PC-9 (cell line): ENCODE data around the gene COG5. TPM values are rescaled to one million over a fixed set of nuclear protein-coding genes. Genes with fewer than 3 reads are reported as not detected.

Experiments used
- BruUV-seq: library from RNA; stranded (reverse); fragments of 400-500 nt; replicated peaks from 2 replicates; lab custom pipeline; 2021; lab: Mats Ljungman, UMichigan
- CTCF ChIA-PET: fragments of 300-600 bp; sonication (Branson Sonifier 250); formaldehyde crosslinking; loops from one replicate; lab custom pipeline; 2022; ENCODE audit warnings: antibody characterized with exemption; lab: Charles Lee
- POLR2A ChIA-PET: fragments of 300-600 bp; sonication (Branson Sonifier 250); formaldehyde crosslinking; loops from one replicate; lab custom pipeline; 2022; ENCODE audit warnings: antibody characterized with exemption; ENCODE audit not compliant: unreplicated experiment; lab: Charles Lee
- DNase-seq, 2 experiments: peaks; one replicate each; pipeline versions ENCODE4 v3.0.0 to v3.0.0-alpha.2; 2015 to 2022; ENCODE audit warnings: mixed read lengths in 1 of 2
- H2AFZ ChIP-seq: fragments of 200-600 bp; sonication (generic); 2 replicates; pipeline ENCODE4 v1.8.1; 2017; ENCODE audit warnings: antibody characterized with exemption
- H3F3A ChIP-seq: fragments of 200-600 bp; sonication (generic); 2 replicates; pipeline ENCODE4 v1.8.1; 2017; ENCODE audit warnings: antibody characterized with exemption, mild to moderate bottlenecking, low read depth; ENCODE audit not compliant: insufficient read depth
- H3K27ac ChIP-seq: fragments of 200-600 bp; sonication (generic); 2 replicates; pipeline ENCODE4 v1.6.1; 2016; ENCODE audit warnings: mixed run types
- H3K27me3 ChIP-seq: fragments of 200-600 bp; sonication (generic); 2 replicates; pipeline ENCODE4 v1.6.1; 2016; ENCODE audit warnings: low read depth, mixed run types; ENCODE audit not compliant: insufficient read depth
- H3K36me3 ChIP-seq: fragments of 200-600 bp; sonication (generic); 2 replicates; pipeline ENCODE4 v1.6.1; 2016; ENCODE audit warnings: low read depth, mixed run types
- H3K4me1 ChIP-seq: fragments of 200-600 bp; sonication (generic); replicated peaks from 2 replicates; pipeline ENCODE4 v1.6.1; 2016; ENCODE audit warnings: mixed run types; ENCODE audit not compliant: insufficient read depth
- H3K4me2 ChIP-seq: fragments of 200-600 bp; sonication (generic); 2 replicates; pipeline ENCODE4 v1.6.1; 2017; ENCODE audit warnings: mixed run types
- H3K4me3 ChIP-seq: fragments of 200-600 bp; sonication (generic); 2 replicates; pipeline ENCODE4 v1.6.1; 2016; ENCODE audit warnings: mixed run types
- H3K79me2 ChIP-seq: fragments of 200-600 bp; sonication (generic); 2 replicates; pipeline ENCODE4 v1.6.1; 2017; ENCODE audit warnings: low read depth, mixed run types
- H3K9me2 ChIP-seq: fragments of 200-600 bp; sonication (generic); 2 replicates; pipeline ENCODE4 v1.8.1; 2017; ENCODE audit warnings: mild to moderate bottlenecking; ENCODE audit not compliant: insufficient read depth
- H3K9me3 ChIP-seq: fragments of 200-600 bp; sonication (generic); 2 replicates; pipeline ENCODE4 v1.8.1; 2016; ENCODE audit warnings: low read depth; ENCODE audit not compliant: insufficient read depth
- H4K20me1 ChIP-seq: fragments of 200-600 bp; sonication (generic); 2 replicates; pipeline ENCODE4 v1.8.1; 2017; ENCODE audit not compliant: insufficient read depth
- CTCF ChIP-seq: fragments of 200-600 bp; sonication (generic); conservative IDR thresholded peaks from 2 replicates; pipeline ENCODE4 v1.6.1; 2017; ENCODE audit warnings: mixed run types, antibody characterized with exemption, mild to moderate bottlenecking, moderate library complexity
- EZH2 ChIP-seq: fragments of 200-600 bp; sonication (generic); IDR thresholded peaks from 2 replicates; pipeline ENCODE4 v1.8.0; 2017; ENCODE audit warnings: antibody characterized with exemption, low read depth
- intact Hi-C: fragments of 100-400 bp; cut with micrococcal nuclease; formaldehyde crosslinking; loops from one replicate; pipeline ENCODE4 v1.10.0; 2022; ENCODE audit not compliant: unreplicated experiment
- total RNA-seq: library from RNA; stranded (reverse); gene quantifications from 2 replicates; pipeline ENCODE4 v1.2.3, GENCODE V29; 2021

Gene COG5
- total RNA-seq, 1 experiment from 2014 or later: 43.5 TPM

GRCh38 chr7:107469929-107470328, 93.8 kb downstream of the COG5 start, which contains the start of gene GPR22:
Gene GPR22, plus strand, starts transcription at chr7:107470057. Its CDS starts 4,004 bp downstream, at chr7:107474061.
- Histone ChIP-seq H3K27ac (no peak within 1 kb of the TSS), H3F3A (0 out of 2 replicates have a peak, but pooled peaks cover 4% of the 10 kb centered on the region), H3K4me2 (no peak within 1 kb of the TSS), H4K20me1 (no peaks in the 10 kb centered on the region), H3K9me3 (no peaks in the 10 kb centered on the region), H2AFZ (no peak within 1 kb of the TSS), H3K79me2 (no peaks in the 10 kb centered on the region), H3K9me2 (no peaks in the 10 kb centered on the region), H3K27me3 (no peaks in the 10 kb centered on the region), H3K4me3 (no peak within 1 kb of the TSS), H3K4me1 (no peaks in the 10 kb centered on the region), H3K36me3 (no peaks in the 10 kb centered on the region)
- DNase-seq: no peak
- no peak for TF ChIP-seq CTCF
- TF ChIP-seq EZH2: no peak
- BruUV-seq: no TSS peak
- intact Hi-C loops: no loop called here
- ChIA-PET CTCF (no interaction called here), POLR2A (no interaction called here)

GRCh38 chr7:107468824-107469223, 94.9 kb downstream of the COG5 start:
- Histone ChIP-seq H3K4me3 (no peak overlapping the region), H3K4me1 (peaks cover 1% of the 10 kb centered on the region; the same call in 1 of the 2 replicates), H3K36me3 (no peaks in the 10 kb centered on the region), H3K27ac (no peak overlapping the region), H3K79me2 (no peaks in the 10 kb centered on the region), H3K9me3 (no peaks in the 10 kb centered on the region), H4K20me1 (no peaks in the 10 kb centered on the region), H2AFZ (no peak overlapping the region), H3K27me3 (no peaks in the 10 kb centered on the region), H3F3A (0 out of 2 replicates have a peak, but pooled peaks cover 4% of the 10 kb centered on the region), H3K4me2 (no peak overlapping the region), H3K9me2 (no peaks in the 10 kb centered on the region)
- intact Hi-C loops: no loop called here
- no peak for TF ChIP-seq CTCF
- TF ChIP-seq EZH2: no peak
- CTCF ChIA-PET: no interaction called here
- POLR2A ChIA-PET: no interaction called here
- no TSS peak for BruUV-seq
- DNase-seq: no peak

GRCh38 chr7:107467972-107468371, 95.7 kb downstream of the COG5 start:
- Histone ChIP-seq H4K20me1 (no peaks in the 10 kb centered on the region), H3K79me2 (no peaks in the 10 kb centered on the region), H3K4me3 (no peak overlapping the region), H2AFZ (no peak overlapping the region), H3K9me3 (no peaks in the 10 kb centered on the region), H3K9me2 (no peaks in the 10 kb centered on the region), H3K4me2 (no peak overlapping the region), H3K27ac (no peak overlapping the region), H3K27me3 (no peaks in the 10 kb centered on the region), H3F3A (0 out of 2 replicates have a peak, but pooled peaks cover 4% of the 10 kb centered on the region), H3K4me1 (peaks cover 8% of the 10 kb centered on the region), H3K36me3 (no peaks in the 10 kb centered on the region)
- intact Hi-C loops: no loop called here
- ChIA-PET CTCF (no interaction called here), POLR2A (no interaction called here)
- no TSS peak for BruUV-seq
- no peak for DNase-seq
- TF ChIP-seq EZH2 (no peak), CTCF (no peak)
